HepG2 (cell line): Measurements from ENCODE around the gene GRK6. TPM values are rescaled to one million over a fixed set of nuclear protein-coding genes. Genes with fewer than 3 reads are reported as not detected.

Experiments
- CSRNP1 ChIP-seq: sonication (generic); formaldehyde crosslinking; IDR thresholded peaks from 2 replicates; pipeline ENCODE4 v1.8.1; 2023; ENCODE audit warnings: mild to moderate bottlenecking, missing genetic modification reagents
- ELF1 ChIP-seq: sonication (generic); formaldehyde crosslinking; IDR thresholded peaks from 2 replicates; pipeline ENCODE4 v1.4.0; 2020; ENCODE audit warnings: missing genetic modification reagents
- GPN1 ChIP-seq: sonication (generic); formaldehyde crosslinking; IDR thresholded peaks from 2 replicates; pipeline ENCODE4 v1.5.1; 2020; ENCODE audit warnings: missing genetic modification reagents, borderline replicate concordance
- HMG20A ChIP-seq: IDR thresholded peaks from 2 replicates; pipeline ENCODE4 v1.6.1; 2016; ENCODE audit warnings: borderline replicate concordance
- ISX ChIP-seq: sonication (generic); formaldehyde crosslinking; conservative IDR thresholded peaks from 2 replicates; pipeline ENCODE4 v1.5.0; 2020; ENCODE audit warnings: missing genetic modification reagents
- KLF11 ChIP-seq: IDR thresholded peaks from 2 replicates; pipeline ENCODE4 v1.6.1; 2016; ENCODE audit warnings: missing compliant biosample characterization
- KLF9 ChIP-seq: IDR thresholded peaks from 2 replicates; pipeline ENCODE4 v1.6.1; 2016; ENCODE audit warnings: low read depth
- MIER2 ChIP-seq: IDR thresholded peaks from 2 replicates; pipeline ENCODE4 v1.6.1; 2016; ENCODE audit warnings: missing biosample characterization, missing genetic modification reagents
- PHB2 ChIP-seq: fragments of 450-650 bp; IDR thresholded peaks from 2 replicates; pipeline ENCODE4 v1.6.1; 2018; ENCODE audit not compliant: partially characterized antibody
- PITX1 ChIP-seq: sonication (generic); formaldehyde crosslinking; IDR thresholded peaks from 2 replicates; pipeline ENCODE4 v1.5.1; 2020; ENCODE audit warnings: mild to moderate bottlenecking, missing genetic modification reagents
- RBAK ChIP-seq: sonication (generic); formaldehyde crosslinking; IDR thresholded peaks from 2 replicates; pipeline ENCODE4 v1.5.1; 2020; ENCODE audit warnings: mild to moderate bottlenecking, missing genetic modification reagents
- RNF219 ChIP-seq: sonication (generic); formaldehyde crosslinking; IDR thresholded peaks from 2 replicates; pipeline ENCODE4 v1.5.0; 2020; ENCODE audit warnings: mild to moderate bottlenecking, missing genetic modification reagents
- SOX5 ChIP-seq: IDR thresholded peaks from 2 replicates; pipeline ENCODE4 v1.6.1; 2016; ENCODE audit warnings: borderline replicate concordance
- TAF1 ChIP-seq: sonication (generic); formaldehyde crosslinking; IDR thresholded peaks from 2 replicates; pipeline ENCODE4 v1.4.0; 2020; ENCODE audit warnings: missing genetic modification reagents
- TAF15 ChIP-seq: fragments of 200-400 bp; formaldehyde crosslinking; IDR thresholded peaks from one replicate; pipeline ENCODE4 v1.6.1; 2018; ENCODE audit warnings: mild to moderate bottlenecking, low read depth, low read length; ENCODE audit not compliant: poor library complexity, severe bottlenecking
- THAP11 ChIP-seq: IDR thresholded peaks from 2 replicates; pipeline ENCODE4 v1.6.1; 2016; ENCODE audit warnings: missing biosample characterization, missing genetic modification reagents
- ZMYM4 ChIP-seq: sonication (generic); formaldehyde crosslinking; IDR thresholded peaks from 2 replicates; pipeline ENCODE4 v1.8.1; 2023; ENCODE audit warnings: mild to moderate bottlenecking, missing genetic modification reagents
- ZNF33B ChIP-seq: sonication (generic); formaldehyde crosslinking; IDR thresholded peaks from 2 replicates; pipeline ENCODE4 v1.5.1; 2020; ENCODE audit warnings: mild to moderate bottlenecking, missing genetic modification reagents
- ZNF354B ChIP-seq: sonication (generic); formaldehyde crosslinking; IDR thresholded peaks from 2 replicates; pipeline ENCODE4 v1.8.0; 2022; ENCODE audit warnings: mild to moderate bottlenecking, missing genetic modification reagents
- ZNF512B ChIP-seq: sonication (generic); formaldehyde crosslinking; IDR thresholded peaks from 2 replicates; pipeline ENCODE4 v1.5.1; 2020; ENCODE audit warnings: missing genetic modification reagents, mild to moderate bottlenecking, borderline replicate concordance
- polyA plus RNA-seq, 8 experiments: library from polyadenylated mRNA; depleted of rRNA in 3 of 8; stranded (reverse) in 7 of 8; unstranded in 1 of 8; fragments of >200 nt; fragmentation: Illumina TruSeq in 4 of 8; extraction: Trizol in 4 of 8; gene quantifications; 2 replicates each; pipeline versions ENCODE4 v1.2.1 to v1.2.3, GENCODE V29; 2011 to 2016; ENCODE audit warnings: low read depth in 4 of 8, missing spikeins in 1 of 8, mixed read lengths in 1 of 8; ENCODE audit not compliant: insufficient read depth in 1 of 8
- total RNA-seq, 5 experiments: library from RNA; depleted of rRNA; stranded (reverse); fragments of >200 nt; fragmentation: Illumina TruSeq; extraction: Trizol; gene quantifications; 2 replicates each; pipeline ENCODE4 v1.2.3, GENCODE V29; 2016; ENCODE audit warnings: low read depth in 1 of 5
- TF ChIP-seq, protein P1 (sequence below): sonication (generic); formaldehyde crosslinking; IDR thresholded peaks from 2 replicates; pipeline ENCODE4 v1.4.0; 2020; ENCODE audit warnings: missing genetic modification reagents
- TF ChIP-seq, protein P2 (sequence below): sonication (generic); formaldehyde crosslinking; IDR thresholded peaks from 2 replicates; pipeline ENCODE4 v1.5.0; 2020; ENCODE audit warnings: missing genetic modification reagents

The GRK6 gene
- total and polyA plus RNA-seq, 2 of the 13 experiments (the other 11 are each of a cell fraction or from before 2014, with no cell fraction given): 13.2 to 19.9 TPM

- TF ChIP-seq ZMYM4 (CRISPR knock-in tag) (no peak), RBAK (CRISPR knock-in tag) (no peak), SOX5 (CRISPR knock-in tag) (no peak), THAP11 (CRISPR knock-in tag) (0 out of 2 replicates have a peak, but pooled peaks have one; percentile 26), ZNF512B (no peak), MIER2 (no peak), RNF219 (CRISPR knock-in tag) (no peak), HMG20A (CRISPR knock-in tag) (no peak), TAF1 (no peak), GPN1 (CRISPR knock-in tag) (no peak), PITX1 (CRISPR knock-in tag) (no peak), ISX (CRISPR knock-in tag) (no peak), ZNF354B (CRISPR knock-in tag) (no peak), KLF9 (no peak), TAF15 (no peak), CSRNP1 (CRISPR knock-in tag) (no peak), PHB2 (no peak), ELF1 (CRISPR knock-in tag) (no peak), KLF11 (CRISPR knock-in tag) (no peak), ZNF33B (CRISPR knock-in tag) (no peak)
- TF ChIP-seq, protein P1, sequence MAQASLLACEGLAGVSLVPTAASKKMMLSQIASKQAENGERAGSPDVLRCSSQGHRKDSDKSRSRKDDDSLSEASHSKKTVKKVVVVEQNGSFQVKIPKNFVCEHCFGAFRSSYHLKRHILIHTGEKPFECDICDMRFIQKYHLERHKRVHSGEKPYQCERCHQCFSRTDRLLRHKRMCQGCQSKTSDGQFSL (CRISPR knock-in tag): peak; percentile 82; the same call in 1 of the 2 replicates
- TF ChIP-seq, protein P2, sequence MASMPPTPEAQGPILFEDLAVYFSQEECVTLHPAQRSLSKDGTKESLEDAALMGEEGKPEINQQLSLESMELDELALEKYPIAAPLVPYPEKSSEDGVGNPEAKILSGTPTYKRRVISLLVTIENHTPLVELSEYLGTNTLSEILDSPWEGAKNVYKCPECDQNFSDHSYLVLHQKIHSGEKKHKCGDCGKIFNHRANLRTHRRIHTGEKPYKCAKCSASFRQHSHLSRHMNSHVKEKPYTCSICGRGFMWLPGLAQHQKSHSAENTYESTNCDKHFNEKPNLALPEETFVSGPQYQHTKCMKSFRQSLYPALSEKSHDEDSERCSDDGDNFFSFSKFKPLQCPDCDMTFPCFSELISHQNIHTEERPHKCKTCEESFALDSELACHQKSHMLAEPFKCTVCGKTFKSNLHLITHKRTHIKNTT (CRISPR knock-in tag): no peak
Measured at GRCh38 chr5:177382423-177383029, 44.0 kb upstream of the GRK6 start (continued).
